Testis (tissue), 5 donors: Measurements from ENCODE around the gene NT5C. TPM values are rescaled to one million over a fixed set of nuclear protein-coding genes. Genes with fewer than 3 reads are reported as not detected.
A peak's percentile ranks its signal among the peaks of the same experiment; 100 is the strongest.

ENCODE experiments used
- DNase-seq: peaks from one replicate; pipeline ENCODE4 v3.0.0-alpha.2; 2019
- H3K27ac ChIP-seq, 2 donors: fragments of 200-600 bp; sonication (generic); one replicate each; pipeline ENCODE4 v1.5.1; 2019
- H3K27me3 ChIP-seq: fragments of 200-600 bp; sonication (generic); one replicate; pipeline ENCODE4 v1.5.1; 2019
- H3K36me3 ChIP-seq: fragments of 200-600 bp; sonication (generic); one replicate; pipeline ENCODE4 v1.5.1; 2017; ENCODE audit warnings: low read depth; ENCODE audit errors: missing control alignments
- H3K4me1 ChIP-seq: fragments of 200-600 bp; sonication (generic); one replicate; pipeline ENCODE4 v1.5.1; 2019
- H3K4me3 ChIP-seq, 2 donors: fragments of 200-600 bp; sonication (generic); one replicate each; pipeline ENCODE4 v1.5.1; 2017 to 2019
- H3K9me3 ChIP-seq: fragments of 200-600 bp; sonication (generic); one replicate; pipeline ENCODE4 v1.5.1; 2017
- CTCF ChIP-seq, 3 experiments: fragments of 450-650 bp in 2 of 3; fragments of 200-600 bp in 1 of 3; sonication (generic) in 1 of 3; IDR thresholded peaks; one replicate each; pipeline ENCODE4 v1.5.1; 2016 to 2019; ENCODE audit warnings: antibody characterized with exemption in 3 of 3, mild to moderate bottlenecking in 2 of 3, moderate library complexity in 1 of 3
- POLR2A ChIP-seq: fragments of 450-650 bp; IDR thresholded peaks from one replicate; pipeline ENCODE4 v1.6.1; 2017; ENCODE audit warnings: antibody characterized with exemption, mild to moderate bottlenecking, moderate library complexity
- WGBS, 2 donors: methylation state at CpG; one replicate each; pipeline ENCODE4 v1.1.5; 2018; 5-methylcytosine and 5-hydroxymethylcytosine counted together
- intact Hi-C: fragments of 100-400 bp; cut with DNase I; formaldehyde crosslinking; loops from one replicate; pipeline ENCODE4 v1.15.1; 2023; ENCODE audit warnings: low total_unique reads
- long read RNA-seq, 2 donors: transcript quantifications; one replicate each; lab custom pipeline, GENCODE V29; 2026
- polyA plus RNA-seq: library from polyadenylated mRNA; stranded (reverse); fragments of 350-450 nt; fragmentation: Illumina TruSeq; extraction: RNeasy Lipid Tissue Mini Kit (QIAGEN cat#74804); gene quantifications from one replicate; pipeline ENCODE4 v1.2.3, GENCODE V29; 2014; ENCODE audit warnings: low read depth, low replicate concordance; ENCODE audit not compliant: insufficient read depth
- total RNA-seq, 2 donors: library from RNA; depleted of rRNA; stranded (reverse); fragments of >200 nt; gene quantifications; one replicate each; pipeline ENCODE4 v1.2.3, GENCODE V29; 2016

Gene NT5C
- total RNA-seq (10 to 100 TPM; 76.5 to 83.6 TPM), polyA plus RNA-seq (22.2 TPM)
- long read RNA-seq, donor 1, transcript NT5C-214 (2 exons, 503 nt), result minor isoform, 5 of 31 reads
- long read RNA-seq, donor 1, transcript NT5C-201 (5 exons, 954 nt), result major isoform, 15 of 31 reads
- long read RNA-seq, donor 1, partial matches to known transcripts, result 0 of 31 reads
- long read RNA-seq, donor 1, other reads (novel, unspliced or antisense), result 0 of 31 reads
- long read RNA-seq, donor 2, transcript NT5C-201 (5 exons, 954 nt), result major isoform, 22 of 29 reads
- long read RNA-seq, donor 2, partial matches to known transcripts, result 0 of 29 reads
- long read RNA-seq, donor 2, other reads (novel, unspliced or antisense), result 0 of 29 reads

GRCh38 chr17:75131278-75132017, at the start of gene NT5C:
NT5C (minus strand) TSS chr17:75131742; CDS start chr17:75131707, 35 bp downstream.
- TF ChIP-seq CTCF (IDR thresholded peaks at IDR 0.05) (peak; percentile 50 to 65 (median 63)), POLR2A (no peak)
- WGBS, 2 donors, result 0 to 2% methylated on average over 14 to 58 of the region's 82 CpGs
- Histone ChIP-seq H3K9me3 (no peaks in the 10 kb centered on the region), H3K27ac (peak within 1 kb of the TSS; percentile 76 to 87), H3K36me3 (no peaks in the 10 kb centered on the region), H3K27me3 (no peaks in the 10 kb centered on the region), H3K4me3 (peak within 1 kb of the TSS; percentile 69 to 81), H3K4me1 (peaks cover 26% of the 10 kb centered on the region)
- intact Hi-C loops, result no loop called here
- DNase-seq, result peak; percentile 92

GRCh38 chr17:75181110-75181509, 49.6 kb upstream of the NT5C start:
- no peak for DNase-seq
- 5 to 7% methylated on average over 8 of the region's 8 CpGs for WGBS, 2 donors
- Histone ChIP-seq H3K9me3 (no peaks in the 10 kb centered on the region), H3K27ac (peak overlapping the region; percentile 94 to 100), H3K36me3 (no peaks in the 10 kb centered on the region), H3K4me3 (peak overlapping the region; percentile 95 to 99), H3K4me1 (peaks cover 25% of the 10 kb centered on the region), H3K27me3 (no peaks in the 10 kb centered on the region)
- TF ChIP-seq CTCF (IDR thresholded peaks at IDR 0.05) (no peak), POLR2A (no peak)
- intact Hi-C loops, result no loop called here

- no peak for TF ChIP-seq CTCF (IDR thresholded peaks at IDR 0.05)
- no peak for TF ChIP-seq POLR2A
- H3K27ac ChIP-seq, result no peak overlapping the region
- WGBS, 2 donors, result 86 to 92% methylated on average over 6 of the region's 6 CpGs
- H3K4me1 ChIP-seq, result peaks cover 11% of the 10 kb centered on the region
- H3K9me3 ChIP-seq, result no peaks in the 10 kb centered on the region
- H3K27me3 ChIP-seq, result no peaks in the 10 kb centered on the region
- intact Hi-C loops, result no loop called here
- no peak overlapping the region for H3K4me3 ChIP-seq
- no peak for DNase-seq
- H3K36me3 ChIP-seq, result no peaks in the 10 kb centered on the region
Measured at GRCh38 chr17:75178453-75178852, 46.9 kb upstream of the NT5C start.

GRCh38 chr17:75176625-75177024, 45.1 kb upstream of the NT5C start:
- TF ChIP-seq POLR2A (no peak), CTCF (IDR thresholded peaks at IDR 0.05) (no peak)
- Histone ChIP-seq H3K4me1 (peaks cover 12% of the 10 kb centered on the region), H3K27me3 (no peaks in the 10 kb centered on the region), H3K27ac (no peak overlapping the region), H3K4me3 (no peak overlapping the region), H3K9me3 (no peaks in the 10 kb centered on the region), H3K36me3 (no peaks in the 10 kb centered on the region)
- WGBS, 2 donors, result 86 to 90% methylated on average over 5 of the region's 5 CpGs
- no peak for DNase-seq
- intact Hi-C loops, result no loop called here
